ENCODE measurements around the gene CDK3. TPM values are rescaled to one million over a fixed set of nuclear protein-coding genes. Genes with fewer than 3 reads are reported as not detected.

The CDK3 gene
- total and polyA plus RNA-seq, 2 donors (not counting 3 experiments of a cell fraction or from before 2014, with no cell fraction given) = 8.5 to 8.7 TPM

DNA sequence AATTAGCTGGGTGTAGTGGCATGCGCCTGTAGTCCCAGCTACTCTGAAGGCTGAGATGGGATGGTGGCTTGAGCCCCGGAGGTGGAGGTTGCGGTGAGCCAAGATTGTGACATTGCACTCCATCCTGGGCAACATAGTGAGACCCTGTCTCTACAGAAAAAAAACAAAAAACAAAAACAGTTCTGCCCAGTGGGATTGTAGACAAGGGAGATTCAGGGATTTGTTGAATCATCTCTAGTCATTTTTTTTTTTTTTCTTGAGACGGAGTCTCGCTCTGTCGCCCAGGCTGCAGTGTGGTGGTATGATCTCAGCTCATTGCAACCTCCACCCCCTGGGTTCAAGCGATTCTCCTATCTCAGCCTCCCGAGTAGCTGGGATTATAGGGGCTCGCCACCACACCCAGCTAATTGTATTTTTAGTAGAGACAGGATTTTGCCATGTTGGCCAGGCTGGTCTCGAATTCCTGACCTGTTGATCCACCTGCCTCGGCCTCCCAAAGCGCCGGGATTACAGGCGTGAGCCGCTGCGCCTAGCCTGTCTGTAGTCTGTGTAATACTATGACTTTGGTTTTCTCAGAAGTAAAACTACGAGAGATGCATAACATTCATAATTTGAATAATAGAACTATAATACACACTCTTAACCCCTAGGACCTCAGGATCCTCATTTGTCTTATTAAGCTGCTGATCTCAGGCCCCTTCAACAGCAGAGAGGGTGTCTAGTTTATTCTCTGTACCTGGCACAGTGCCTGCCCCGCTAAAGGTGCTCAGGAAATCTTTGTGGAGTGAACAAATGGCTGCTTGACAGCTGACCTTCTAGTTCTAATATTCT lies 20.3 kb upstream of the CDK3 start:
- DNase-seq (ENCODE audit: low read depth, low spot score) (no peak), FAIRE-seq (peak; percentile 28)
- peaks cover 12% of the 10 kb centered on the region for H3K79me2 ChIP-seq (ENCODE audit: control insufficient read depth, insufficient read depth, low read length)
- BruUV-seq (replicated peaks) = no TSS peak
- peak overlapping the region; percentile 52 for H3K4me2 ChIP-seq (ENCODE audit: insufficient read depth, low read length)
- H3K4me1 ChIP-seq (ENCODE audit: control insufficient read depth, extremely low read depth, insufficient read depth, low read length) = peaks cover 19% of the 10 kb centered on the region
- no peaks in the 10 kb centered on the region for H3K36me3 ChIP-seq (ENCODE audit: control insufficient read depth in 2 of 2, extremely low read depth in 1 of 2, insufficient read depth in 2 of 2, low read length in 2 of 2)
- H3K9ac ChIP-seq (replicated peaks; ENCODE audit: extremely low read depth, insufficient read depth, low read length) = peak overlapping the region; percentile 95
- H3K27me3 ChIP-seq (ENCODE audit: control insufficient read depth in 2 of 2, insufficient read depth in 2 of 2, low read length in 2 of 2) = no peaks in the 10 kb centered on the region
- TF ChIP-seq FOS (IDR thresholded peaks at IDR 0.05; ENCODE audit: borderline replicate concordance, insufficient read depth, low read length) = no peak
- no peak for TF ChIP-seq JUN (IDR thresholded peaks at IDR 0.05; ENCODE audit: borderline replicate concordance, insufficient read depth, insufficient read length, low read depth)
- no peak for TF ChIP-seq EZH2 (IDR thresholded peaks at IDR 0.05; ENCODE audit: borderline replicate concordance, low read depth, low read length, severe bottlenecking)
- ChIA-PET POLR2A (interaction anchor here (0.7 kb wide), 2 partner anchors 17 to 403 kb away, joined by 3 to 4 read pairs; no protein-coding TSS in a partner anchor), CTCF (interaction anchor here (1.0 kb wide), 1 partner anchor 31 kb away, joined by 3 read pairs; no protein-coding TSS in a partner anchor)
- no peaks in the 10 kb centered on the region for H3K9me3 ChIP-seq (replicated peaks; ENCODE audit: control insufficient read depth, insufficient read depth, low read length)
- peak overlapping the region in 2 of 3 experiments; percentile 70 to 77 for H3K4me3 ChIP-seq (replicated peaks in 1 of 3; ENCODE audit: insufficient read depth in 1 of 3, low read depth in 1 of 3, low read length in 3 of 3)
- dilution Hi-C loops (cut with MboI; ENCODE audit: extremely low pct_ligation_motif_present, low sequenced_read_pairs) = no loop called here
- no peaks in the 10 kb centered on the region for H4K20me1 ChIP-seq (replicated peaks; ENCODE audit: control insufficient read depth, extremely low read depth, insufficient read depth, low read length)
- H2AFZ ChIP-seq (ENCODE audit: low read depth, low read length) = peak overlapping the region; percentile 57
- no peaks in the 10 kb centered on the region for H3K9me1 ChIP-seq (replicated peaks; ENCODE audit: control insufficient read depth, extremely low read depth, insufficient read depth, low read length)
- intact Hi-C loops (cut with micrococcal nuclease) = no loop called here
- peak overlapping the region; percentile 94 for H3K27ac ChIP-seq (ENCODE audit: insufficient read depth, low read depth, low read length)

GRCh38 chr17:75981019-75981615 lies 19.5 kb upstream of the CDK3 start:
- Histone ChIP-seq H4K20me1 (replicated peaks; ENCODE audit: control insufficient read depth, extremely low read depth, insufficient read depth, low read length) (no peaks in the 10 kb centered on the region), H3K9me3 (replicated peaks; ENCODE audit: control insufficient read depth, insufficient read depth, low read length) (no peaks in the 10 kb centered on the region), H3K27ac (ENCODE audit: insufficient read depth, low read depth, low read length) (no peak overlapping the region), H3K4me3 (replicated peaks in 1 of 3; ENCODE audit: insufficient read depth in 1 of 3, low read depth in 1 of 3, low read length in 3 of 3) (no peak overlapping the region), H2AFZ (ENCODE audit: low read depth, low read length) (no peak overlapping the region), H3K79me2 (ENCODE audit: control insufficient read depth, insufficient read depth, low read length) (peaks cover 12% of the 10 kb centered on the region), H3K4me2 (ENCODE audit: insufficient read depth, low read length) (no peak overlapping the region), H3K27me3 (ENCODE audit: control insufficient read depth in 2 of 2, insufficient read depth in 2 of 2, low read length in 2 of 2) (no peaks in the 10 kb centered on the region), H3K9me1 (replicated peaks; ENCODE audit: control insufficient read depth, extremely low read depth, insufficient read depth, low read length) (no peaks in the 10 kb centered on the region), H3K9ac (replicated peaks; ENCODE audit: extremely low read depth, insufficient read depth, low read length) (no peak overlapping the region), H3K4me1 (ENCODE audit: control insufficient read depth, extremely low read depth, insufficient read depth, low read length) (peaks cover 17% of the 10 kb centered on the region), H3K36me3 (ENCODE audit: control insufficient read depth in 2 of 2, extremely low read depth in 1 of 2, insufficient read depth in 2 of 2, low read length in 2 of 2) (no peaks in the 10 kb centered on the region)
- no peak for DNase-seq (ENCODE audit: low read depth, low spot score)
- no peak for TF ChIP-seq FOS (IDR thresholded peaks at IDR 0.05; ENCODE audit: borderline replicate concordance, insufficient read depth, low read length)
- TF ChIP-seq POLR2A (IDR thresholded peaks at IDR 0.05; ENCODE audit: low read depth, low read length) = no peak
- TF ChIP-seq CTCF (IDR thresholded peaks at IDR 0.05; ENCODE audit: extremely low read depth in 1 of 2, insufficient read depth in 1 of 2, low read depth in 1 of 2, low read length in 2 of 2) = no peak
- TF ChIP-seq MAX (IDR thresholded peaks at IDR 0.05; ENCODE audit: insufficient read depth, insufficient read length) = no peak
- TF ChIP-seq JUN (IDR thresholded peaks at IDR 0.05; ENCODE audit: borderline replicate concordance, insufficient read depth, insufficient read length, low read depth) = no peak
- TF ChIP-seq MYC (IDR thresholded peaks at IDR 0.05; ENCODE audit: low read depth, low read length) = no peak
- no peak for TF ChIP-seq GATA2 (IDR thresholded peaks at IDR 0.05; ENCODE audit: insufficient read depth, insufficient read length, low read depth, low read length)
- no peak for TF ChIP-seq EZH2 (IDR thresholded peaks at IDR 0.05; ENCODE audit: borderline replicate concordance, low read depth, low read length, severe bottlenecking)
- no peak for TF ChIP-seq POLR2AphosphoS5 (IDR thresholded peaks at IDR 0.05; ENCODE audit: insufficient read depth, low read depth, low read length)
- dilution Hi-C loops (cut with MboI; ENCODE audit: extremely low pct_ligation_motif_present, low sequenced_read_pairs) = no loop called here
- POLR2A ChIA-PET = no interaction called here
- no peak for FAIRE-seq
- intact Hi-C loops (cut with micrococcal nuclease) = no loop called here
- no TSS peak for BruUV-seq (replicated peaks)
- CTCF ChIA-PET = interaction anchor here (1.0 kb wide), 1 partner anchor 30 kb away, joined by 3 read pairs; no protein-coding TSS in a partner anchor
